GM12865 (cell line): ENCODE results near the gene SYT1.
A peak's percentile ranks its signal among the peaks of the same experiment; 100 is the strongest.

Experiments
- DNase-seq: peaks from one replicate; pipeline ENCODE4 v3.0.0; 2010; ENCODE audit warnings: low read depth
- H3K4me3 ChIP-seq: 2 replicates; pipeline ENCODE4 v1.5.1; 2011; ENCODE audit warnings: mild to moderate bottlenecking, low read depth, low read length, control low read depth
- TF ChIP-seq, protein P1 (sequence below): IDR thresholded peaks from 2 replicates; pipeline ENCODE4 v1.5.1; 2011; ENCODE audit warnings: low read length, control low read depth, low read depth, inconsistent platforms; ENCODE audit not compliant: insufficient read depth; ENCODE audit errors: missing control alignments

The SYT1 gene

DNA sequence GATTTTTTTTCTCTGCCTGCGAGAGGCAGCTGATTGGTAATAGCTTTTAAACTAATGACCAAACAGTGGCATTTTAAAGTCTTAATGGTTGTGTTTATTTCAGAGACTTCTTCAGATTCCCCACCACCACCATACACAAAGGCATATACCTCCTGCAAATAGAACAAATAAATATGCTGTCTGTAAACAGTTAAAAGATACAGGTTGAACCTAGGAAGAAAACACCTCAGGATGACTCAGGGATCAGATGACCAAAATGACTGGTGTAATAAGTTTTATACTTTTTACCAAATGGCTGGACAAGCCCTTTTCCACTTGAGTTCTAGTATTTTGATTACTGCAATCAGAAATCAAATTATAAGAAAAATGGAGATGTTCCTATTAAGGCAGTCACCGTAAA lies 462.1 kb downstream of the SYT1 start:
- no peak overlapping the region for H3K4me3 ChIP-seq
- TF ChIP-seq, protein P1, sequence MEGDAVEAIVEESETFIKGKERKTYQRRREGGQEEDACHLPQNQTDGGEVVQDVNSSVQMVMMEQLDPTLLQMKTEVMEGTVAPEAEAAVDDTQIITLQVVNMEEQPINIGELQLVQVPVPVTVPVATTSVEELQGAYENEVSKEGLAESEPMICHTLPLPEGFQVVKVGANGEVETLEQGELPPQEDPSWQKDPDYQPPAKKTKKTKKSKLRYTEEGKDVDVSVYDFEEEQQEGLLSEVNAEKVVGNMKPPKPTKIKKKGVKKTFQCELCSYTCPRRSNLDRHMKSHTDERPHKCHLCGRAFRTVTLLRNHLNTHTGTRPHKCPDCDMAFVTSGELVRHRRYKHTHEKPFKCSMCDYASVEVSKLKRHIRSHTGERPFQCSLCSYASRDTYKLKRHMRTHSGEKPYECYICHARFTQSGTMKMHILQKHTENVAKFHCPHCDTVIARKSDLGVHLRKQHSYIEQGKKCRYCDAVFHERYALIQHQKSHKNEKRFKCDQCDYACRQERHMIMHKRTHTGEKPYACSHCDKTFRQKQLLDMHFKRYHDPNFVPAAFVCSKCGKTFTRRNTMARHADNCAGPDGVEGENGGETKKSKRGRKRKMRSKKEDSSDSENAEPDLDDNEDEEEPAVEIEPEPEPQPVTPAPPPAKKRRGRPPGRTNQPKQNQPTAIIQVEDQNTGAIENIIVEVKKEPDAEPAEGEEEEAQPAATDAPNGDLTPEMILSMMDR, result no peak
- DNase-seq, result no peak

DNA sequence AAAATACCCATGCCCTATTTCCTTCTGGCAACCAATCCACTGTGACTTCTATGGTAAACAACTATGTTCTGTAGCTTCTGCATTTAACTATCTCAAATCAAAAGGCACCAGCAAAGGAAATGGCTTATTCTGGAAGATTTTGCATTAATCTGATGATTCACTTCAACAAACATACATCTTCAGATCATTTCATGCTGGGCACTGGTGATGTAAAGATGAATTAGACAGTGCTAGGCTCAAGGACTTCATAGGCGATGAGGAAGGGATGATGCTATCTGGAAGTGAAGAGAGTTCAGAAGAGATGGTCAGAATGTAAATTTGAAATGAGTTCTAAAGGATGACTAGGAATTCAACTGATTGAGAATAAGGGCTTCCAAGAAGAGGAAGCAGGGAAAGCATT lies 462.9 kb downstream of the SYT1 start:
- TF ChIP-seq, protein P1, result no peak
- no peak overlapping the region for H3K4me3 ChIP-seq
- DNase-seq, result no peak

- H3K4me3 ChIP-seq, result no peak overlapping the region
- TF ChIP-seq, protein P1, result no peak
- no peak for DNase-seq
These were observed 465.4 kb downstream of the SYT1 start for GRCh38 chr12:79329933-79330332.

GRCh38 chr12:79331870-79332269 lies 467.3 kb downstream of the SYT1 start:
- H3K4me3 ChIP-seq, result no peak overlapping the region
- DNase-seq, result no peak
- TF ChIP-seq, protein P1, result no peak

GRCh38 chr12:79333144-79333543 lies 468.6 kb downstream of the SYT1 start:
- H3K4me3 ChIP-seq, result no peak overlapping the region
- TF ChIP-seq, protein P1, result no peak
- DNase-seq, result no peak

DNA sequence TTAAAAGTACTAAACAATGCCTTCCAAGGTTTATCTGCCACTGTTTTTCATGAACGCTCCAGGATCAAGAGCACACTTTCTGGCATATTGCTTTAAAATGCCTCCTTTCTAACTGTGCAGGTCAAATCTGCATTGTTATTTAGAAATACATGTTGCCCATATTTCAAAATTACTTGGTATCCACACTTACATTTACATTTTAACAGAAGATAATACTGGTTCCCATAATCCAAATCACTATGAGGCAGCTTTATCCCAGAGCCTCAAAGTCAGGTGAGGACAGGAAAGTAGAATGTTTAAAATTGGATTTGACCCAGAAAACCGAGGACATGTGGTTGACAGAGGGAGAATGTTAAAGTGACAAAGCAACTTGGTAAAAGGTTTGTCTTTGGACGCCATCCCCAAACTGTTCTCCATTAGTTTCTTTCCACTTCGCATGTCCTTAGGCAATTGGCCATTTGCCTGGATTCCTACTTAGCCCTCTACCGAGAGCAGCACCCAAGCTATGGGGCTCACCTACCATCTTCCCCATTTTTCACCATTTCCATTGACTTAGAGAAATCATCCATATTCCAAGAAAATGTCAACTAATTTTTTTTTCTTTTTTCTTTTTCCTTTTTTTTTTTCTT lies 473.2 kb downstream of the SYT1 start:
- TF ChIP-seq, protein P1, result no peak
- no peak for DNase-seq
- H3K4me3 ChIP-seq, result no peak overlapping the region

- DNase-seq, result peak; percentile 57
- no peak overlapping the region for H3K4me3 ChIP-seq
- TF ChIP-seq, protein P1, result peak; percentile 53
These were observed 480.6 kb downstream of the SYT1 start for GRCh38 chr12:79344855-79345847.
